ENCODE measurements around the gene TRIM52.

TRIM52 gene

DNA sequence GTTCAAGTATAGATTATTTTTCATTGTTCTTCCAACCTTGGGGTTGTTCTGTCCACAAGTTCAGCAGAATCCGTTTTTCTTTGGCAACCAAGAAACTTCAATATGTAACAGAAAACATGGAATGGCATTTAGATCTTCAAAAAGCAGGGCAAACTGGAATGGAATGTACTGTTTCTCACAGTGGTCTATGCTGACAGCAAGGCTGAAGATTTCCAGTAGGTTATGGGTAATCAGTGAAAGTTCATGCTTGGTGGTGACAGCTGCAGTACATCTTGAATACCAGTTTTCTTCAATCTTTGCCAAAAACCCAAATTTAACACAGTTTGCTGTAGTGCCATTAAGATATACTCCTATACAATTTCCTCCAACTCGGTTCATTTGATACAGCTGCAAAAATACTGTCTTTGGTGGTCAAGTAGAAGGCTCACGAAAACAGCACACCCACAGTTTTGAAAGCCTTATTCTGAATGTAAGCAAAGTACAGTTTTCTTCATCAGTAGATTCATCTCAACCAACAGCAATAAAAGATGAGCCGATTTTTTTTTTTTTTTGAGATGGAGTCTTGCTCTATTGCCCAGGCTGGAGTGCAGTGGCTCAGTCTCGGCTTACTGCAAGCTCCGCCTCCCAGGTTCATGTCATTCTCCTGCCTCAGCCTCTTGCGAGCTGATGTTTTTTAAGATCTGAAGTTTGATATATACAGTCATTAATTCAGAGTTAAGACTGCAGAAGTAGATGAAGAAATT, 4.9 kb downstream of the TRIM52 start:
- no peak for DNase-seq

GRCh38 chr5:181255276-181255675, 5.7 kb downstream of the TRIM52 start:
- no peak for DNase-seq

GRCh38 chr5:181248277-181248676, 12.7 kb downstream of the TRIM52 start:
- DNase-seq = no peak

GRCh38 chr5:181246276-181247049, 14.5 kb downstream of the TRIM52 start:
- peak; percentile 94 for DNase-seq

- DNase-seq = no peak
Measured at GRCh38 chr5:181245427-181246275, 15.3 kb downstream of the TRIM52 start.

GRCh38 chr5:181243564-181244343, 17.2 kb downstream of the TRIM52 start, which contains the start of gene RACK1:
RACK1 (minus strand) TSS chr5:181243906; CDS start chr5:181243800, 106 bp downstream.
- DNase-seq = peak; percentile 97

GRCh38 chr5:181243018-181243563, 17.9 kb downstream of the TRIM52 start:
- peak; percentile 44 for DNase-seq

DNA sequence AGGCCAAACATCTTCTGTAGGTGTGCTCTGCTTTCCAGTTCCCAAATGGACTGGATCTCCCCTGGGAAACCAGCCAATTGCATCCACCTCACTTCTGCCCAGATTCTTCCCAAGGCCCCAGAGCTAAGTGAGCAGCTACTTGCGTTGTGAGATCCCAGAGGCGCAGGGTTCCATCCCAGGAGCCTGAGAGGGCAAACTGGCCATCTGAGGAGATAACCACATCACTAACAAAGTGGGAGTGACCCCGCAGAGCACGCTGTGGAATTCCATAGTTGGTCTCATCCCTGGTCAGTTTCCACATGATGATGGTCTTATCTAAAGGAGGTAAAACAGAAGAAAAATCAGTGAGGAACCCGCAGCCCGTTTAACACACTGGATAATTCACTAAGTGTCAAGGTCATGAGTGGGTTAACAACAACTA, 18.9 kb downstream of the TRIM52 start:
- DNase-seq = no peak

GRCh38 chr5:181241393-181241975, 19.5 kb downstream of the TRIM52 start:
- peak; percentile 90 for DNase-seq

DNA sequence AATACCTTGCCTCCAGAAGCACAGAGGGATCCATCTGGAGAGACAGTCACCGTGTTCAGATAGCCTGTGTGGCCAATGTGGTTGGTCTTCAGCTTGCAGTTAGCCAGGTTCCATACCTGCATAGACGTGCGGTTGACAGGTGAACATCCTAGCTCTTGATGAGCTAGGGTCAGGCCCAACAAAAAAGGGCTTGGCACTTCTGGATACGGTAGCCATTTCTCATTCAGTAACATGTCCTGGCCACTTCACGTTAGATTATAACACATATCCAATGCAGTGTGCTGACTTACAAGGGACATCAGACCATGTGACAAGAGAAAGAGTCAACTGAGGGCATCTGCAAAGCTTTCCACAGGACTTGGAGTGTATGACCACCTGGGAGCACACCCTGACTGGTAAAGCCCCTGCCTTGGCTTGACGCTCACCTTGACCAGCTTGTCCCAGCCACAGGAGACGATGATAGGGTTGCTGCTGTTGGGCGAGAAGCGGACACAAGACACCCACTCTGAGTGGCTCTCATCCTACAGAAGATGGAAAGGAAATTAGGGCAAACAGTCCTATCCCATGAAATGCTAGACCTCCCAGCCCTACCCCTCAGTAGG, 21.8 kb downstream of the TRIM52 start:
- DNase-seq = no peak

DNA sequence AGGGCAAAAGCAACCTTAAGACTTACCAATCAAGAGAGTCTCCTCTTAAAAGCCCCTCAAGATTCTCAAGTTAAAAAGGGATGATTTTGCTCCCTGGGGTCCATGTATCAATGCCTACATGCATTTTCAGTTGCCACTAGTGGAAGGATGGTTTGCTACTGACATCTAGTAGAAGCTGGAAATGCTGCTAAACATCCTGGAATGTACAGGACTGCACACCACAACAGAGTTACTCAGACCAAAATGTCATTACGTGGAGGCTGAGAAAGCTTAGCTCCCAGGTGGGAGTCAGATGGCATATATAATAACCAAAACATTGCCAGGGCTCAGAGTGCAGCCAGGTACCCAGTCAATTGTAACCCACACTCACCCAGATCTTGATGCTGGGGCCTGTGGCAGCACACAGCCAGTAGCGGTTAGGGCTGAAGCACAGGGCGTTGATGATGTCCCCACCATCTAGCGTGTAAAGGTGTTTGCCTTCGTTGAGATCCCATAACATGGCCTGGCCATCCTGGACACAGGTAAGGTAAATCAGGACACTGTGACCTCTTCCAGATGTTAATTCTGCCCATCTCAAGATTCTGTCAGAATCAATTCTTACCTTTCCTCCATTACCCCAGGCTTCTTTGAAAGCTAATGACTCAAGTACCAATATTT, 23.1 kb downstream of the TRIM52 start:
- no peak for DNase-seq

DNA sequence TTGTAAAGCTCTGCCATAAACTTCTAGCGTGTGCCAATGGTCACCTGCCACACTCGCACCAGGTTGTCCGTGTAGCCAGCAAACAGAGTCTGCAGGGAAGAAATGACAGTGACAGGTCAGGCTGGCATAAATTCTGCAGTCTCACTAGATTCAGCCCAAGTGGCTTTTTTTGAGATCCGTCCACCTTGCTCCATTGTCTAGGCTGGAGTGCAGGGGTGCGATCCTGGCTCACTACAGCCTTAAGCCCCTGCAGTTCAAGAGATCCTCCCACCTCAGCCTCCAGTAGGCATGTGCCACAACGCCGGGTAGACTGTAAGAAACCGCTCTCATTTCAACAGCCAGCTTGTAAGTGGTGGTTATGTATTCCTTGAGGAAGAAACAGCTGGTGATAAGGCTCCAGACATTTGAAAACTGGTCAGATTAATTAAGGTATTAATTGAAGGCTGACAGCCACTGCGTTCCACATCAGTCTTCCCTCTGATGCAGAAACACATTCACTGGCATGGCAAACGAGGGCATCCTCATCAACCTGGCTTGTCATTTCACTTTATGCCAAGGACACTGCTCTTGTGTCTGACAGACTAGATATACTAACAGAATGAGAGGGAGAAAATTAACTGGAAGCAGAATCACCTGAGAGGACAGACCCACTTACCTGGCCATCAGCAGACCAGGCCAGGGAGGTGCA, 23.8 kb downstream of the TRIM52 start:
- DNase-seq = no peak

- DNase-seq = no peak
Measured at GRCh38 chr5:181236471-181236870, 24.5 kb downstream of the TRIM52 start.

GRCh38 chr5:181235689-181236366, 25.1 kb downstream of the TRIM52 start:
- DNase-seq = no peak

GRCh38 chr5:181235323-181235688, 25.6 kb downstream of the TRIM52 start:
- no peak for DNase-seq

GRCh38 chr5:181234455-181235306, 26.3 kb downstream of the TRIM52 start:
- peak; percentile 35 for DNase-seq

DNA sequence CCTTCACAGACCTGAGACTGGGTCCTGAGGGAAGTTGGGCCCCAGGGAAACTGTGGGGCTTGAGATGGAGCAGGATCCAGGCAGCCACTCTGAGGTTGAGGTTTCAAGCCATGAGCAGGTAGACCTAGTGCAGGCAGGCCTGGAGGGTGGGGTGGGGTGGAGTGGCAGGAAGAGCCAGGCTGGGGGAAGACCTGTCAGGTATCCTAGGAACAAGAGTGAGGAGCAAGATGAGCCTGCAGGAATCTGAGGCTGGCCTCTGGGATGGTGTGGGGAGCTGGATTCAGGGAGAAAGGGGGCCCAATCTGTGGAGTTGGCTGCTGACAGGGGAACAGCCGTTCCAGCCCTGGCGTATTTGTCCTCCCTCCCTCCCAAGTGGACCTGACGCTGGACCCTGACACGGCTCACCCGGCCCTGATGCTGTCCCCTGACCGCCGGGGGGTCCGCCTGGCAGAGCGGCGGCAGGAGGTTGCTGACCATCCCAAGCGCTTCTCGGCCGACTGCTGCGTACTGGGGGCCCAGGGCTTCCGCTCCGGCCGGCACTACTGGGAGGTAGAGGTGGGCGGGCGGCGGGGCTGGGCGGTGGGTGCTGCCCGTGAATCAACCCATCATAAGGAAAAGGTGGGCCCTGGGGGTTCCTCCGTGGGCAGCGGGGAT, 27.0 kb downstream of the TRIM52 start:
- DNase-seq = no peak

All from hematopoietic multipotent progenitor cell treated with erythropoietin and hydrocortisone succinate and interleukin-3 and kit ligand, for 4 days (in vitro differentiated cells).